GM18526 (cell line): ENCODE results near the gene ADCY1.

Experiments used
- POLR2A ChIP-seq: IDR thresholded peaks from 3 replicates; pipeline ENCODE4 v1.6.1; 2011; ENCODE audit not compliant: insufficient read length; ENCODE audit errors: extremely low read depth

The ADCY1 gene

GRCh38 chr7:45692031-45692430 lies 117.9 kb downstream of the ADCY1 start:
- TF ChIP-seq POLR2A: no peak

GRCh38 chr7:45695249-45695995 lies 121.3 kb downstream of the ADCY1 start:
- TF ChIP-seq POLR2A: no peak

- TF ChIP-seq POLR2A: no peak
These were observed 122.3 kb downstream of the ADCY1 start for GRCh38 chr7:45696476-45696875.

- no peak for TF ChIP-seq POLR2A
These were observed 123.5 kb downstream of the ADCY1 start for GRCh38 chr7:45697576-45698136.

- TF ChIP-seq POLR2A: no peak
These were observed 124.3 kb downstream of the ADCY1 start for GRCh38 chr7:45698303-45699014.

- TF ChIP-seq POLR2A: no peak
These were observed 124.8 kb downstream of the ADCY1 start for GRCh38 chr7:45699015-45699309.

- no peak for TF ChIP-seq POLR2A
These were observed 125.7 kb downstream of the ADCY1 start for GRCh38 chr7:45699726-45700390.

GRCh38 chr7:45700556-45700955 lies 126.4 kb downstream of the ADCY1 start:
- no peak for TF ChIP-seq POLR2A

- TF ChIP-seq POLR2A: no peak
These were observed 127.7 kb downstream of the ADCY1 start for GRCh38 chr7:45701701-45702510.

- no peak for TF ChIP-seq POLR2A
These were observed 128.6 kb downstream of the ADCY1 start for GRCh38 chr7:45702751-45703150.

GRCh38 chr7:45703373-45703821 lies 129.2 kb downstream of the ADCY1 start:
- TF ChIP-seq POLR2A: no peak

- TF ChIP-seq POLR2A: no peak
These were observed 129.9 kb downstream of the ADCY1 start for GRCh38 chr7:45703911-45704682.

- TF ChIP-seq POLR2A: no peak
These were observed 130.5 kb downstream of the ADCY1 start for GRCh38 chr7:45704683-45705016.
